Muscle of leg (tissue), 11 donors: ENCODE results near the gene TMEM62. TPM values are rescaled to one million over a fixed set of nuclear protein-coding genes. Genes with fewer than 3 reads are reported as not detected.
"Not testable (repeated sequence)": the region's sequence is repeated elsewhere in the genome, so short reads cannot be mapped to it uniquely, and the experiment has no call there.

Experiments
- DNase-seq: peaks from one replicate; pipeline ENCODE4 v3.0.0; 2013
- H3K27ac ChIP-seq: one replicate; pipeline ENCODE4 v1.5.1; 2013; ENCODE audit warnings: mild to moderate bottlenecking, low read length, control low read depth
- H3K27me3 ChIP-seq: one replicate; pipeline ENCODE4 v1.6.1; 2013; ENCODE audit warnings: low read length; ENCODE audit not compliant: control insufficient read depth, insufficient read depth
- H3K36me3 ChIP-seq: one replicate; pipeline ENCODE4 v1.6.1; 2013; ENCODE audit warnings: low read length; ENCODE audit not compliant: control insufficient read depth, insufficient read depth
- H3K4me1 ChIP-seq: one replicate; pipeline ENCODE4 v1.6.1; 2013; ENCODE audit warnings: low read length; ENCODE audit not compliant: control insufficient read depth, insufficient read depth
- H3K4me3 ChIP-seq: one replicate; pipeline ENCODE4 v1.5.1; 2013; ENCODE audit warnings: low read length, control low read depth
- H3K9me3 ChIP-seq: replicated peaks from 2 replicates; pipeline ENCODE4 v1.6.1; 2013; ENCODE audit warnings: low read depth, low read length; ENCODE audit not compliant: control insufficient read depth
- WGBS: methylation state at CpG from one replicate; pipeline ENCODE4 v1.1.5; 2013; ENCODE audit warnings: missing lambda C conversion rate; ENCODE audit not compliant: insufficient coverage; 5-methylcytosine and 5-hydroxymethylcytosine counted together
- polyA plus RNA-seq, 8 donors: library from polyadenylated mRNA; unstranded; fragments of 120-200 nt; gene quantifications; one replicate each; pipeline versions ENCODE4 v1.2.1 to v1.2.3, GENCODE V29; 2013; ENCODE audit warnings: inconsistent platforms in 1 of 8, low replicate concordance in 1 of 8; ENCODE audit not compliant: insufficient read length in 8 of 8, insufficient read depth in 1 of 8
- total RNA-seq: library from RNA; stranded (reverse); fragments of 120-200 nt; gene quantifications from one replicate; pipeline ENCODE4 v1.2.4, GENCODE V29; 2013

Gene TMEM62
- total and polyA plus RNA-seq, 9 donors = 4.8 to 12.1 (median 8.0) TPM

GRCh38 chr15:43135351-43135750 is 2.0 kb downstream of the TMEM62 start:
- Histone ChIP-seq H3K27me3 (peaks cover 2% of the 10 kb centered on the region), H3K9me3 (no peaks in the 10 kb centered on the region), H3K27ac (no peak overlapping the region), H3K4me1 (peaks cover 10% of the 10 kb centered on the region), H3K4me3 (no peak overlapping the region), H3K36me3 (peaks cover 29% of the 10 kb centered on the region)
- no peak for DNase-seq
- no CpG with 5 or more reads among the region's 3 CpGs for WGBS

- no peak for DNase-seq
- no peak overlapping the region for H3K4me3 ChIP-seq
- no peaks in the 10 kb centered on the region for H3K4me1 ChIP-seq
- H3K27ac ChIP-seq = no peak overlapping the region
- peaks cover 20% of the 10 kb centered on the region for H3K36me3 ChIP-seq
- no CpG with 5 or more reads among the region's 4 CpGs for WGBS
- H3K9me3 ChIP-seq = no peaks in the 10 kb centered on the region
- H3K27me3 ChIP-seq = no peaks in the 10 kb centered on the region
These were observed 10.0 kb downstream of the TMEM62 start for GRCh38 chr15:43143203-43143941.

GRCh38 chr15:43144512-43144911 is 11.1 kb downstream of the TMEM62 start:
- Histone ChIP-seq H3K27ac (no peak overlapping the region), H3K4me1 (no peaks in the 10 kb centered on the region), H3K9me3 (no peaks in the 10 kb centered on the region), H3K4me3 (no peak overlapping the region), H3K36me3 (peaks cover 14% of the 10 kb centered on the region), H3K27me3 (no peaks in the 10 kb centered on the region)
- DNase-seq = no peak

GRCh38 chr15:43146184-43146583 is 12.8 kb downstream of the TMEM62 start:
- no peaks in the 10 kb centered on the region for H3K4me1 ChIP-seq
- H3K9me3 ChIP-seq = no peaks in the 10 kb centered on the region
- no peak for DNase-seq
- no peak overlapping the region for H3K4me3 ChIP-seq
- no peaks in the 10 kb centered on the region for H3K27me3 ChIP-seq
- H3K27ac ChIP-seq = no peak overlapping the region
- peaks cover 2% of the 10 kb centered on the region for H3K36me3 ChIP-seq
- WGBS = 71% methylated on average over 1 of the region's 5 CpGs

- Histone ChIP-seq H3K27ac (no peak overlapping the region), H3K4me1 (no peaks in the 10 kb centered on the region), H3K4me3 (no peak overlapping the region), H3K9me3 (no peaks in the 10 kb centered on the region), H3K27me3 (no peaks in the 10 kb centered on the region), H3K36me3 (peaks cover 4% of the 10 kb centered on the region)
- no peak for DNase-seq
- 80% methylated on average over 1 of the region's 5 CpGs for WGBS
These were observed 17.0 kb downstream of the TMEM62 start for GRCh38 chr15:43150191-43150929.

- H3K36me3 ChIP-seq = peaks cover 4% of the 10 kb centered on the region
- no peak overlapping the region for H3K27ac ChIP-seq
- no peaks in the 10 kb centered on the region for H3K4me1 ChIP-seq
- no peak for DNase-seq
- H3K9me3 ChIP-seq = no peaks in the 10 kb centered on the region
- no CpG with 5 or more reads among the region's 2 CpGs for WGBS
- no peaks in the 10 kb centered on the region for H3K27me3 ChIP-seq
- H3K4me3 ChIP-seq = no peak overlapping the region
These were observed 18.3 kb downstream of the TMEM62 start for GRCh38 chr15:43151688-43152087.

GRCh38 chr15:43153269-43153668 is 19.9 kb downstream of the TMEM62 start:
- Histone ChIP-seq H3K9me3 (no peaks in the 10 kb centered on the region), H3K4me1 (no peaks in the 10 kb centered on the region), H3K36me3 (peaks cover 4% of the 10 kb centered on the region), H3K4me3 (no peak overlapping the region), H3K27ac (no peak overlapping the region), H3K27me3 (no peaks in the 10 kb centered on the region)
- no peak for DNase-seq

GRCh38 chr15:43165801-43166325 is 32.5 kb downstream of the TMEM62 start:
- no peak for DNase-seq
- Histone ChIP-seq H3K9me3 (no peaks in the 10 kb centered on the region), H3K27me3 (no peaks in the 10 kb centered on the region), H3K27ac (no peak overlapping the region), H3K36me3 (peaks cover 8% of the 10 kb centered on the region), H3K4me1 (no peaks in the 10 kb centered on the region), H3K4me3 (no peak overlapping the region)
- no CpG with 5 or more reads among the region's 2 CpGs for WGBS

- not testable (repeated sequence) for H3K27me3 ChIP-seq, H3K36me3 ChIP-seq, H3K27ac ChIP-seq, H3K4me3 ChIP-seq, H3K4me1 ChIP-seq, DNase-seq, H3K9me3 ChIP-seq
- WGBS = 95% methylated on average over 12 of the region's 28 CpGs
These were observed 33.9 kb downstream of the TMEM62 start for GRCh38 chr15:43167261-43167660.

GRCh38 chr15:43168192-43169107 is 35.1 kb downstream of the TMEM62 start:
- no CpG with 5 or more reads among the region's 2 CpGs for WGBS
- Histone ChIP-seq H3K27ac (no peak overlapping the region), H3K27me3 (no peaks in the 10 kb centered on the region), H3K4me1 (no peaks in the 10 kb centered on the region), H3K36me3 (peaks cover 8% of the 10 kb centered on the region), H3K9me3 (no peaks in the 10 kb centered on the region), H3K4me3 (no peak overlapping the region)
- no peak for DNase-seq
